ENCODE measurements around the gene PRKAR1B. TPM values are rescaled to one million over a fixed set of nuclear protein-coding genes. Genes with fewer than 3 reads are reported as not detected.

The PRKAR1B gene
- total RNA-seq, 4 donors from 2014 or later: 3.8 to 11.6 (median 6.3) TPM

- TF ChIP-seq CTCF (IDR thresholded peaks at IDR 0.05; ENCODE audit: low read depth): no peak
Measured at GRCh38 chr7:668139-668931, 58.7 kb downstream of the PRKAR1B start.

- TF ChIP-seq CTCF (IDR thresholded peaks at IDR 0.05; ENCODE audit: low read depth): no peak
Measured at GRCh38 chr7:666454-667292, 60.4 kb downstream of the PRKAR1B start.

GRCh38 chr7:665736-666453 lies 61.2 kb downstream of the PRKAR1B start:
- no peak for TF ChIP-seq CTCF (IDR thresholded peaks at IDR 0.05; ENCODE audit: low read depth)

GRCh38 chr7:664997-665735 lies 61.9 kb downstream of the PRKAR1B start:
- no peak for TF ChIP-seq CTCF (IDR thresholded peaks at IDR 0.05; ENCODE audit: low read depth)

GRCh38 chr7:664402-664775 lies 62.7 kb downstream of the PRKAR1B start:
- no peak for TF ChIP-seq CTCF (IDR thresholded peaks at IDR 0.05; ENCODE audit: low read depth)

GRCh38 chr7:662576-662975 lies 64.5 kb downstream of the PRKAR1B start:
- no peak for TF ChIP-seq CTCF (IDR thresholded peaks at IDR 0.05; ENCODE audit: low read depth)

All from subcutaneous adipose tissue (tissue), 4 donors.